Fibroblast of skin of abdomen (primary cell): Measurements from ENCODE around the gene CGA. TPM values are rescaled to one million over a fixed set of nuclear protein-coding genes. Genes with fewer than 3 reads are reported as not detected.
A peak's percentile ranks its signal among the peaks of the same experiment; 100 is the strongest.
"Not testable (repeated sequence)": the region's sequence is repeated elsewhere in the genome, so short reads cannot be mapped to it uniquely, and the experiment has no call there.

Source experiments
- DNase-seq: peaks from one replicate; pipeline ENCODE4 v3.0.0-alpha.2; 2013
- polyA plus RNA-seq, 2 experiments: library from polyadenylated mRNA; unstranded; fragments of 120-200 nt; gene quantifications; one replicate each; pipeline ENCODE4 v1.2.1, GENCODE V29; 2013; ENCODE audit not compliant: insufficient read length in 2 of 2

CGA gene
- not detected for polyA plus RNA-seq (2013, experiment 1 of 2; ENCODE audit: insufficient read length)
- polyA plus RNA-seq (2013, experiment 2 of 2; ENCODE audit: insufficient read length): not detected

DNA sequence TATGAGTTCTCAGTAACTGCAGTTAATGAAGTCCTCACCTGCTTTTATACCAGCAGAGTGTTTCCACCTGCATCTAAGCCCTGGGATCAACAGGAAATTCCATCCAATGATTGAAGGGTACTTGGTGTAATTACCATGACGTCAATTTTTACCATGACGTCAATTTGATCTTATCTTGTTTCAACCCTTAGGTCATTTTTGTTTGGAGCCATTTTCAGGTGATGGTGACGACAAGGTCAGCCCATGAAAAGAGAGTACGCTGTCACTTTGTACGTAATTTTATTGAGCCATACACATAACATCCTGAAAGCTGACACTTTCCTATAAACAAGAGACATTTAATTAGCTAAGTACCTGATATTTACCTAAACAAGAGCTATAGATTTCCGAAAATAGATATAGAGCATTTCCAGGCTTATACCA, at the start of gene CGA:
Gene CGA, minus strand, starts transcription at position 20 of the 423 bp plus-strand sequence. CDS start 6,906 bp downstream, outside the sequence.
- DNase-seq: no peak

DNA sequence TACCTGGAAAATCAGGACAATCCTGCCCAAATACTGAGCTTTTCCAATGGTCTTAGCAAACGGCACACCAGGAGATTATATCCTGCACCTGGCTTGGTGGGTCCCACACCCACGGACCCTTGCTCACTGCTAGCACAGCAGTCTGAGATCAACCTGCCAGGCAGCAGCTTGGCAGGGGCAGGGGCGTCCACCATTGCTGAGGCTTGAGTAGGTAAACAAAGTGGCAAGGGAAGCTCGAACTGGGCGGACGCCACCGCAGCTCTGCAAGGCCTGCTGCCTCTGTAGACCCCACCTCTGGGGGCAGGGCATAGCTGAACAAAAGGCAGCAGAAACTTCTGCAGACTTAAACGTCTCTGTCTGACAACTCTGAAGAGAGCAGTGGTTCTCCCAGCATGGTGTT, 45.0 kb upstream of the CGA start:
- not testable (repeated sequence) for DNase-seq

- DNase-seq: peak; percentile 42
Measured at GRCh38 chr6:87139236-87139635, 44.3 kb upstream of the CGA start.

- no peak for DNase-seq
Measured at GRCh38 chr6:87136963-87137362, 42.1 kb upstream of the CGA start.

DNA sequence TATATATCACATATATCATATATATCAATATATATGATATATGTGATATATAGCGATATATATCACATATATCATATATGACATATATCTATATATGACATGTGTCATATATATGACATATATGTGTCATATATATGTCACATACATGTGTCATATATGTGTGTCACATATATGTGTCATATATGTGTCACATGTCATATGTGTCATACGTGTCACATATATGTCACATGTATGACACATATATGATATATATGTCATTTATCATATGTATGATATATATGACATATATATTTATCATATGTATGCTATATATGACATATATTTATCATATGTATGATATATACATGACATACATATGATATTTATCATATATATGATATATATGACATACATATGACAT, 32.8 kb upstream of the CGA start:
- no peak for DNase-seq

DNA sequence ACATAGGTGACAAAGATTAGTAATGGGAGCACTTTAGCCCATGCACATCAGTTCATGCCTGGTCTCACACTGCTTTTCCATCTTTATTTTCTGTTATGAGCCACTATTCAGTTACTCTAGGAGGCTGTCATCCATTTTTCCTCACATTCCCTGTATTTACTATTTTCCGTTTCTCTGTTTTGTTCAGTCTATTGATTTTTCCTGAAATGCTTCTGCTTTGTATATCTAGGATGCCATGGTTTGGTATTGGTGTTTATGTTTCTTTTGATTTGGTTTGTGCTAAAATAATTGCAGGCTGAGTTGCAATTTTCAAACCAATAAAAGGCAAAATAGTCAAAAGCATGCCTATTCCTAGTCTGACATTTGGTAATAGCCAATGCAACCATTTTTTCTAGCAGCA, 31.6 kb upstream of the CGA start:
- DNase-seq: no peak

- no peak for DNase-seq
Measured at GRCh38 chr6:87124074-87124473, 29.2 kb upstream of the CGA start.

GRCh38 chr6:87122477-87122876, 27.6 kb upstream of the CGA start:
- DNase-seq: no peak

GRCh38 chr6:87118054-87118453, 23.1 kb upstream of the CGA start:
- DNase-seq: no peak

DNA sequence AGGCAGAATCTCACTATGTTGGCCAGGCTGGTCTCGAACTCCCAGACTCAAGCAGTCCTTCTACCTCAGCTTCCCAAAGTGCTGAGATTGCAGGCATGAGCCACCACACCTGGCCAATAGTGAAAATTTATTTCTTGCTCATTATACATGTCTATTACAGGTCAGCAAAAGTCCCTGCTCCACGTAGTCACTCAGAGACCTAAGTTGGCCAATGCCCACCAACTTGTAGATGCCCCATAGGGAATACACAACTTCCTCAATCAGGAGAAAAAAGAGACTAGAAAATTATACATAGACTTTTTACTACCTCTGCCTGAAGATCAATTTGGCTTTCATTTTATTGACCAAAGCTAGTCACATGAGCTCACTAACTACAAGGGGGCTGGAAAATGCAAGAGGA, 22.0 kb upstream of the CGA start:
- DNase-seq: no peak

- no peak for DNase-seq
Measured at GRCh38 chr6:87115402-87116135, 20.7 kb upstream of the CGA start.

DNA sequence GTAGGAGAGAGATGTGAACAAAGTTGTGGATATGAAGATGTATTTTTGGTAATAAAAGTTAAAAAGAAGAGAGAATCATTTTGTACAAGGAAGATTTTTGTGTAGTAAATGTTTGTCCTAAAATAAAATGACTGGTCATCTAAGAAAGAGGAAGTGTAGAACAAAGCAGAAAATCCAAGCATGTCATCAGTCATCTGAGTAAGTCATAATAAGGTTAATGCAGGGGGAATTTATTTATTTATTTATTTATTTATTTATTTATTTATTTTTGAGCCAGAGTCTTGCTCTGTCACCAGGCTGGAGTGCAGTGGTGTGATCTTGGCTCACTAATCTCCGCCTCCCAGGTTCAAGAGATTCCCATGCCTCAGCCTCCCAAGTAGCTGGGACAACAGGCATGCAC, 15.7 kb upstream of the CGA start:
- DNase-seq: no peak

GRCh38 chr6:87105823-87106222, 10.9 kb upstream of the CGA start:
- DNase-seq: peak; percentile 64

DNA sequence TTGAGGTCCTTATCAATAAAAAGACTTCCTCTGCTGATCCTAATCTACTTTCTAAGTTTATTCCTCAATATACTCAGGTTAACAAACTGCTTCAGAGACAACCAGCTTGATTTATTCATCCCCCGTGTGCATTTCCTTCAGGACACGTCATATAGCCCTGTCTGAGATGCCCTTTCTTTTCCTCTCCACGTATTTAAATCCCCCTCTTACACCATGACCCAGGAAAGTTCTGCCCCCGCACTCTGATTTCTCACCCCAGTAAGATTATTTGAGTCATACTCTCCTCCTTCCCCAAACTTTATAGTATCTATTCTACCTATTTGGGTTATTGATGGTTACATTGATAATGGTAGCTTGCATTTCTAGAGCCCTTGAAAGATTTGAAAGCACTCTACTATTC, 9.8 kb upstream of the CGA start:
- DNase-seq: no peak

DNA sequence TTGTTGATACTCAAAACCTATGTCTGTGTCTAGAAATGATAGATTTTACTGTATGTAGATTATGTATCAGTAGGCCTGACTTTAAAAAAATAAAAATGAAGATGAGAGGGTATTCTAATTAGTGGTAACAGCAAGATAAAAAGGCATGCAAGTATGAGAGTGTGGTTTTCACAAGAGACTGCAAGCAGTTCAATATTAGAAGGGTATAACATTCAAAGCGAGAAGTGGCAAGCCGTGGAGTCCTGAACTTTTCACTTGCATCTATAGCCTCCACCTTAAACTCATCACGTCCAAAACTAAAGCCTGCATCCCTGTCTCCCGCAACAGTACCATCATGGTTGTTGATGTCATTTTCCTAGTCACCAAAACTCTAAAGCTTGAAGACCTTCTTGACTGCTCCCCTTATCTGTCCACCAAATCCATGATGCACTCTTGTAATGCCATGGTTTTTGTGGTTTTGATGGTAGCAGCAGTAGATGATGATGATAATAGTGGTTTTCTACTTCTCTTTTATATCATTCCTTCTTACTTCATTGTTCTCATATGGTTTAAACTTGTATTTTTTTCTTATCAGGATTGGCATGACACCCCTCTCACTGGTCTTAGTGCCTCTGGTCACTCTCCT, 9.2 kb upstream of the CGA start:
- DNase-seq: no peak

DNA sequence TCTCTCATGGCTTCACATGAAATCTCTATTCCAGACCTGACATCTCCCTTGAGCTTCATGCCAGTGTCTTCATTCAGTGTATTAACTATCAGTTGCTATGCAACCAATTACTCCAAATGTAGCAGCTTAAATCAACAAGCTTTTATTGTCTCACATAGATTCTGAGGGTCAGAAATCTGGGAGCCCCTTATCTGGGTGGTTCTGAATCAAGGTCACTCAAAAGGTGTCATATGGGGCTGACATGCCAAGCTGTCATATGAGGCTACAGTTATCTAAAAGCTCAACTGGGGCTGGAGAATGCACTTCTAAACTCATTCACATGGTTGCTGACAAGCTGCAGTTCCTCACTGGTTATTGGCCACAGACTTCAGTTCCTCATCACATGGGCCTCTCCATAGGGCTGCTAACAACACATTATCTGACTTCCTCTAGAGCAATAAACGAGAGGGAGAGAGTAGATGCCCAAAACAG, 7.3 kb upstream of the CGA start:
- DNase-seq: no peak

DNA sequence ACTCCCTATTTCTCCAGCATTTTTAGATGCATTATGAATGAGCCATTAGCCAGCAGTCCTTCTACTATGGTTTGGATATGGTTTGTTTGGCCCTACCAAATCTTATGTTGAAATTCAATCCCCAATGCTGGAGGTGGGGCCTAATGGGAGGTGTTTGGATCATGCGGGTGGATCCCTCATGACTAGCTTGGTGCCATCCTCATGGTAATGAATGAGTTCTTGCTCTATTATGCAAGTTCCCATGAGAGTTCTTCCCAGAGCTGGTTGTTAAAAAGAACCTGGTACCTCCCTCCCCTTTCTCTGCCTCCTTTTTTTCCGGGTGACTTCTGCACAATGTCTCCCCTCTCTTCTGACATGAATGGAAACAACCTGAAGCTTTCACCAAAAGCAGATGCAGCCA, 6.2 kb upstream of the CGA start:
- DNase-seq: no peak

- DNase-seq: peak; percentile 33
Measured at GRCh38 chr6:87100216-87100615, 5.3 kb upstream of the CGA start.

DNA sequence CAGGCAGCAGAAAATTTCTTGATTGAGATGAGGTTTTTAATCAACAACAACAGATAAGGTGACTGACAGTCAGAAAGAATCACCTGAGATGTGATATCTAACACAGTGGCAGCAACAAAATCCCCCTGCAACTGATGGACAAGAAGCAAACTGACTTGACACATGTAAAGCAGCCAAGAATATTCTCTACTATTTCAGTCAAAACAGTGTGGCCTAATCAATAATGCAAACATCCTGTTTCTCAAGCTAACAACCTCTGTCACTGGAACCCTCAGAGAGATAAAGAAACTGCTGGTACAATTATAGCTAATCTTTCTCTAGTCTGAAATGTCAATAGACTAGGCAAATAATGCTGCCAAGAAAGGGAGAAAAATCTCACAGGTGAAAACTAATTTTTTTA, 4.6 kb upstream of the CGA start:
- DNase-seq: no peak

GRCh38 chr6:87094576-87094975, 330 bp downstream of the CGA start:
- DNase-seq: peak; percentile 65

DNA sequence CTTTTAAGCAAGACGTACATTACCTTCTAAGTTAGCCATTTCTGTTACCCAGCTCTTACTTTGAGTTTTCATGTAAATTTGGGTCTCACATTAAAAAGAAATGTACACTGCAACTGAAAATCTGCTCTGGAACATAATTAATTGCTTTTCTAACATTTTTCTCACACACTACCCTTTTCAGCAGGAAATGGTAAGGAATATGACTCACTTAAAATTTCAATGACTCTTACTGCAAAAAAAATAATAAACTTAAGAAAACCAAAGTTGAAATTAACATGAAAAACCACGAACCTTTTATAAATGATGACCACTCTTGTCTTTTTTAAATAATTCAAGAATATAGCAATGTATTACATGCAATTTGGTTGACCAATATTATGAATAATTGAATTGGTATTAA, 1.3 kb downstream of the CGA start:
- DNase-seq: peak; percentile 55

GRCh38 chr6:87093199-87093598, 1.7 kb downstream of the CGA start:
- DNase-seq: no peak

DNA sequence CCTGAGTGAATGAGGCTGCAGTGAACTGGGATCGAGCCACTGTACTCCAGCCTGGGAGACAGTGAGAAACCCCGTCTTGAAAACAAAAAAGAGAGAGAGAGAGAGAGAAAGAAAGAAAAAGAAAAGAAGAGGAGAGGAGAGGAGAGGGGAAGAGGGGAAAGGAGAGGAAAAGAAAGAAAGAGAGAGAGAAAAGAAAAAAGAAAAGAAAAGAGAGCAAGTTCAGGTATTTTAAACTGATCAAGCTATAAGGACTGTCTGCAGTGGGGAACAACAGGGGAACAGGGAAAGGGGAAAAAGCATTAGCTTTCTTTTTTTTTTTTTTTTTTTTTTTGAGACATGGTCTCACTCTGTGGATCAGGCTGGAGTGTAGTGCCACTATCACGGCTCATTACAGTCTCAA, 2.5 kb downstream of the CGA start:
- DNase-seq: no peak

DNA sequence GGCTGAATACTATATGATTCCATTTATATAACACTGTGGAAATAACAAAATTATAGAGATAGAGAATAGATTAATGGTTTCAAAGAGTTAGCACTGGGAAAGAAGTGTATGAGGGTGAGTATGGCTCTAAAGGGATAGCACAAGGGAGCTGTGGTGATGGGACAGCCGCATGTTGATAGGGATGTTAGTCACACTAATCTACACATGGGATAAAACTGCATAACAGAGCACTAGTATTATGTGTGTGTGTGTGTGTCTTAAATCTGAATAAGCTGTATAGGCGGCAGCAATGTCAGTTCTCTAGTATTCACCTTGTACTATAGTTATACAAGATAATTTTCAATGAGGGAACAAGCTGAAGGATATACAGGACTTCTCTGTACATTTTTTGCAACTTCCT, 5.8 kb downstream of the CGA start:
- no peak for DNase-seq
